ENCODE data around the gene STUM.
"Not testable (repeated sequence)": the region's sequence is repeated elsewhere in the genome, so short reads cannot be mapped to it uniquely, and the experiment has no call there.

Gene STUM

GRCh38 chr1:226548256-226549093 lies at the start of gene STUM:
STUM (plus strand) TSS chr1:226548764; CDS start chr1:226548905, 141 bp downstream.
- no peak for DNase-seq (ENCODE audit: low read depth in 1 of 2, low spot score in 1 of 2)

- DNase-seq (ENCODE audit: low read depth in 1 of 2, low spot score in 1 of 2) = not testable (repeated sequence)
Observed at GRCh38 chr1:226499699-226500098, 48.9 kb upstream of the STUM start.

GRCh38 chr1:226506021-226506420 lies 42.5 kb upstream of the STUM start:
- no peak for DNase-seq (ENCODE audit: low read depth in 1 of 2, low spot score in 1 of 2)

GRCh38 chr1:226506921-226507320 lies 41.6 kb upstream of the STUM start:
- no peak for DNase-seq (ENCODE audit: low read depth in 1 of 2, low spot score in 1 of 2)

- no peak for DNase-seq (ENCODE audit: low read depth in 1 of 2, low spot score in 1 of 2)
Observed at GRCh38 chr1:226510453-226510852, 38.1 kb upstream of the STUM start.

GRCh38 chr1:226511296-226511695 lies 37.3 kb upstream of the STUM start:
- no peak for DNase-seq (ENCODE audit: low read depth in 1 of 2, low spot score in 1 of 2)

- no peak for DNase-seq (ENCODE audit: low read depth in 1 of 2, low spot score in 1 of 2)
Observed at GRCh38 chr1:226512076-226512728, 36.4 kb upstream of the STUM start.

GRCh38 chr1:226518375-226518774 lies 30.2 kb upstream of the STUM start:
- DNase-seq (ENCODE audit: low read depth in 1 of 2, low spot score in 1 of 2) = no peak

- no peak for DNase-seq (ENCODE audit: low read depth in 1 of 2, low spot score in 1 of 2)
Observed at GRCh38 chr1:226519135-226519534, 29.4 kb upstream of the STUM start.

- DNase-seq (ENCODE audit: low read depth in 1 of 2, low spot score in 1 of 2) = no peak
Observed at GRCh38 chr1:226519716-226520598, 28.6 kb upstream of the STUM start.

- DNase-seq (ENCODE audit: low read depth in 1 of 2, low spot score in 1 of 2) = no peak
Observed at GRCh38 chr1:226520640-226521355, 27.8 kb upstream of the STUM start.

- no peak for DNase-seq (ENCODE audit: low read depth in 1 of 2, low spot score in 1 of 2)
Observed at GRCh38 chr1:226523646-226524406, 24.7 kb upstream of the STUM start.

- DNase-seq (ENCODE audit: low read depth in 1 of 2, low spot score in 1 of 2) = no peak
Observed at GRCh38 chr1:226524547-226524946, 24.0 kb upstream of the STUM start.

GRCh38 chr1:226525750-226526149 lies 22.8 kb upstream of the STUM start:
- no peak for DNase-seq (ENCODE audit: low read depth in 1 of 2, low spot score in 1 of 2)

- DNase-seq (ENCODE audit: low read depth in 1 of 2, low spot score in 1 of 2) = no peak
Observed at GRCh38 chr1:226526801-226527595, 21.6 kb upstream of the STUM start.

GRCh38 chr1:226529891-226530290 lies 18.7 kb upstream of the STUM start:
- DNase-seq (ENCODE audit: low read depth in 1 of 2, low spot score in 1 of 2) = no peak

GRCh38 chr1:226530591-226530990 lies 18.0 kb upstream of the STUM start:
- no peak for DNase-seq (ENCODE audit: low read depth in 1 of 2, low spot score in 1 of 2)

- no peak for DNase-seq (ENCODE audit: low read depth in 1 of 2, low spot score in 1 of 2)
Observed at GRCh38 chr1:226531360-226532093, 17.0 kb upstream of the STUM start.

GRCh38 chr1:226532553-226532952 lies 16.0 kb upstream of the STUM start:
- DNase-seq (ENCODE audit: low read depth in 1 of 2, low spot score in 1 of 2) = no peak
